HG03354 (cell line): ENCODE data around the gene ACAT1.
"Not testable (repeated sequence)": the region's sequence is repeated elsewhere in the genome, so short reads cannot be mapped to it uniquely, and the experiment has no call there.

Experiments
- ATAC-seq: cut with Tn5 transposase; IDR thresholded peaks from one replicate; pipeline ENCODE4 v1.9.1; 2021; ENCODE audit warnings: mild to moderate bottlenecking; ENCODE audit not compliant: unreplicated experiment, poor library complexity, severe bottlenecking

The ACAT1 gene

GRCh38 chr11:108121274-108122155 is at the start of gene ACAT1:
ACAT1 (plus strand) TSS chr11:108121567; CDS start chr11:108121607, 40 bp downstream.
- peak; percentile 98 for ATAC-seq

- ATAC-seq: no peak
These were observed 36.6 kb upstream of the ACAT1 start for GRCh38 chr11:108084811-108085210.

GRCh38 chr11:108085672-108086071 is 35.7 kb upstream of the ACAT1 start:
- ATAC-seq: no peak

- ATAC-seq: no peak
These were observed 29.2 kb upstream of the ACAT1 start for GRCh38 chr11:108092134-108092533.

- no peak for ATAC-seq
These were observed 28.1 kb upstream of the ACAT1 start for GRCh38 chr11:108093128-108093904.

- no peak for ATAC-seq
These were observed 24.2 kb upstream of the ACAT1 start for GRCh38 chr11:108097179-108097578.

- ATAC-seq: no peak
These were observed 20.1 kb upstream of the ACAT1 start for GRCh38 chr11:108101090-108101775.

GRCh38 chr11:108111126-108111525 is 10.2 kb upstream of the ACAT1 start:
- ATAC-seq: no peak

GRCh38 chr11:108112057-108112456 is 9.3 kb upstream of the ACAT1 start:
- no peak for ATAC-seq

GRCh38 chr11:108115500-108116140 is 5.7 kb upstream of the ACAT1 start:
- ATAC-seq: peak; percentile 47

- ATAC-seq: no peak
These were observed 3.5 kb upstream of the ACAT1 start for GRCh38 chr11:108117746-108118371.

- peak; percentile 25 for ATAC-seq
These were observed 462 bp upstream of the ACAT1 start for GRCh38 chr11:108120936-108121273.

- no peak for ATAC-seq
These were observed 830 bp downstream of the ACAT1 start for GRCh38 chr11:108122166-108122628.

GRCh38 chr11:108125096-108125495 is 3.7 kb downstream of the ACAT1 start:
- no peak for ATAC-seq

- ATAC-seq: no peak
These were observed 7.4 kb downstream of the ACAT1 start for GRCh38 chr11:108128772-108129171.

- ATAC-seq: no peak
These were observed 10.6 kb downstream of the ACAT1 start for GRCh38 chr11:108131993-108132392.

- ATAC-seq: not testable (repeated sequence)
These were observed 11.7 kb downstream of the ACAT1 start for GRCh38 chr11:108132993-108133538.

GRCh38 chr11:108135845-108136544 is 14.6 kb downstream of the ACAT1 start:
- peak; percentile 69 for ATAC-seq
